GM18505 (cell line): ENCODE results near the gene CARS1.

ENCODE experiments used
- ATAC-seq: cut with Tn5 transposase; IDR thresholded peaks from one replicate; pipeline ENCODE4 v1.9.1; 2021; ENCODE audit not compliant: unreplicated experiment
- POLR2A ChIP-seq: IDR thresholded peaks from 4 replicates; pipeline ENCODE4 v1.6.1; 2011; ENCODE audit warnings: borderline replicate concordance; ENCODE audit not compliant: insufficient read depth, insufficient read length; ENCODE audit errors: extremely low read depth

The CARS1 gene

GRCh38 chr11:2990617-2991451, 66.4 kb downstream of the CARS1 start:
- no peak for TF ChIP-seq POLR2A
- ATAC-seq, result no peak

- TF ChIP-seq POLR2A, result no peak
Observed at GRCh38 chr11:2989551-2989950, 67.7 kb downstream of the CARS1 start.

GRCh38 chr11:2989006-2989405, 68.2 kb downstream of the CARS1 start:
- ATAC-seq, result no peak
- TF ChIP-seq POLR2A, result no peak

More at GRCh38 chr11:2989551-2989950, 67.7 kb downstream of the CARS1 start:
- no peak for ATAC-seq

DNA sequence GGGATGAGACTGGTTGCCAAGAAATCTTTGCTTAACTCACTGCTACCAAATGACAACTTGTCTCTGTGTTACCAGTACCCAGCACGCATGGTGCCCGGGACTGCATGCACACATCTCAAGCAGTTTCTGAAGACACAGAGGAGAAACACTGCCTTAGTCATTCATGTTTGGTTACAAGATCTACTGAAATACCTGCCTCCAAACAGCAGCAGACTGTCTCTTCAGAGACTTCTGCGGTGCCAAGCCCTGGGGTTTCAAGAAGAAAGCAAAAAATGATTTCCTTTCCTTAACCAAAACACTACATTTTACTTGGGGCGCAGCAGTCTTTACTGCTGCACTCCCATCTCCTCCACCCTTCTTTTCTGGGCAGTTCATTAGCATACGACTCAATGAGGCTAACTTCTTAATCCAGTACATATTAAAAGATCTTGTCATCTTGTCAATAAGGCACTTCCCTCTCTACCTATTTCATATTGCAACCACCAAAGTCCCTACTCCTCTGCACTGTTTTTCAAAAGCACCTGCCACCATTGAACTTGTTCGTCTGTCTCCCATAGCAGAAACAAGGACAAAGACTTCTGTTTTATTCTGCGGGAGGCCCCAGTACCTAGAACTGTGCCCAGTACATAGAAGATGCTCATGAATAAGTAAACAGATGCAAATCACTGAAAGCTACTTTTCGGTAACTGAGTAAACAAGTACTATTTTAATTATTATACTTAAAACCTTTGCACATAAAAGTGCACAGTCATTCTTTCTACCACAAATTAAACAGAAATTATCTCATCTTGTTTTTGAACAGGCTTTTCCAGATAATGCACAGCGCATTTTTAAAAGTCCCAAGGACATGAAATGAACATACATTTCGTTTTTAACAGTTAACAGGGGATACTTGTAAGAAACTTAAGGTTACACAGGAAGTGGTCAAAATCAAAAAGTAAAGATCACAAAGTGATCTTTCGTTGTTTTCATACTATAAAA, 69.1 kb downstream of the CARS1 start:
- no peak for TF ChIP-seq POLR2A
- ATAC-seq, result no peak

- no peak for TF ChIP-seq POLR2A
Observed at GRCh38 chr11:2983908-2984307, 73.3 kb downstream of the CARS1 start.

GRCh38 chr11:2982214-2982613, 75.0 kb downstream of the CARS1 start:
- no peak for ATAC-seq
- no peak for TF ChIP-seq POLR2A

More at GRCh38 chr11:2983908-2984307, 73.3 kb downstream of the CARS1 start:
- ATAC-seq, result no peak

DNA sequence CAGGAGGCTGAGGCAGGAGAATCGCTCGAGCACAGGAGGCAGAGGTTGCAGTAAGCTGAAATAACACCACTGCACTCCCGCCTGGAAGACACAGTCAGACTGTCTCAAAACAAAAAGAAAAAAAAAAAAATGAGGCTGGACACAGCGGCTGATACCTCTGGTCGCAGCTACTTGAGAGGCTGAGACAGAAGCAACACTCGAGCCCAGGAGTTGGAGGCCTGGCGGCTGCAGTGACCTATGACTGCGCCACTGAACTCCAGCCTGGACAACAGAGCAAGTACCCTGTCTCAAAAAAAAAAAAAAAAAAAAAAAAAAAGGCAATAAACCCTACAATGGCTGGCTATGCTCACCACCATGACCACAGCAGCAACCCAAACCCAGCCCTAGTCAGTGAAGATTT, 76.1 kb downstream of the CARS1 start:
- no peak for ATAC-seq
- no peak for TF ChIP-seq POLR2A

DNA sequence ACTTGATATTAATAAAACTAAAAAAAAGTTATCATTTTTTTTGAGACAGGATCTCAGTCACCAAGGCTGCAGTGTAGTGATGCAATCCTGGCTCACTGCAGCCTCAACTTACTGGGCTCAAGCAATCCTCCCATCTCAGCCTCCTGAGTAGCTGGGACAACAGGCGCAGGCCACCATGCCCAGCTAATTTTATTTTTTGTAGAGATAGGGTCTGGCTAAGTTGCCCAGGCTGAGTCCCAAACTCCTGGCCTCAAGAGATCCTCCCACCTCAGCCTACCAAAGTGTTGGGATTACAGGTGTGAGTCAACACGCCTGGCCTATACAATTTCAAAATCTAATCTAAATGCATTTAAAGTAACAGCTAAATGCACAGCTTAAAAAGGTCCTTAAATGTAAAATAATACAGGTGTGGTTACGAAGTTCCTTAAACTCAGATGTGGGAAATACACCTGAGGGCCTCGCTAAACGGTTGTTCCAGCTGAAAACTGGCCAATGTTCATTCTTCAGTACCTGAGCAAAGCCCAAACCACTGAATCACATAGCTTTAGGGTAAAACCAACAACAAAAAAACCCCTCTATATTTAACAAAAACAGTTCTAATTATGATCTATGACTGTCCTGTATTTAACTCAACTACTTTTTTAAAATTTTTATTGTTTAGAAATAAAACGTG, 76.9 kb downstream of the CARS1 start:
- ATAC-seq, result no peak
- TF ChIP-seq POLR2A, result no peak

DNA sequence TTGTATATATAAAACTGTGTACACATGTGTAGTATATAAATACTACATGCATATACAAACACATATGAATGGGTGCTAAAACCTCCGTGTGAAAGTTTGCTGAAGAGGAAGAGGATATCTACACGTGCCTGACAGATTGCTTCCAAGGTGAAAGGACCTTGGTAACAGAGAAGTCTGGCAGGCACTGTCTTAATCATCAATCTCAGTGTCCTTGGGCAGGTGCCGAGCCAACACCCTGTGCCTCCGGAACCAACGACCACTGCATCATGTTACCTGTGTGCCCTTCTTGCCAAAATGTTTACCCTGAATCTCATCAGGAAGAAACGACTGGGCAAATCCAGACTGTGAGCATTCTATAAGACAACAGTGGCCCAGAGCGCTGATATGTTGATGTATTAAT, 80.1 kb downstream of the CARS1 start:
- ATAC-seq, result no peak
- no peak for TF ChIP-seq POLR2A

DNA sequence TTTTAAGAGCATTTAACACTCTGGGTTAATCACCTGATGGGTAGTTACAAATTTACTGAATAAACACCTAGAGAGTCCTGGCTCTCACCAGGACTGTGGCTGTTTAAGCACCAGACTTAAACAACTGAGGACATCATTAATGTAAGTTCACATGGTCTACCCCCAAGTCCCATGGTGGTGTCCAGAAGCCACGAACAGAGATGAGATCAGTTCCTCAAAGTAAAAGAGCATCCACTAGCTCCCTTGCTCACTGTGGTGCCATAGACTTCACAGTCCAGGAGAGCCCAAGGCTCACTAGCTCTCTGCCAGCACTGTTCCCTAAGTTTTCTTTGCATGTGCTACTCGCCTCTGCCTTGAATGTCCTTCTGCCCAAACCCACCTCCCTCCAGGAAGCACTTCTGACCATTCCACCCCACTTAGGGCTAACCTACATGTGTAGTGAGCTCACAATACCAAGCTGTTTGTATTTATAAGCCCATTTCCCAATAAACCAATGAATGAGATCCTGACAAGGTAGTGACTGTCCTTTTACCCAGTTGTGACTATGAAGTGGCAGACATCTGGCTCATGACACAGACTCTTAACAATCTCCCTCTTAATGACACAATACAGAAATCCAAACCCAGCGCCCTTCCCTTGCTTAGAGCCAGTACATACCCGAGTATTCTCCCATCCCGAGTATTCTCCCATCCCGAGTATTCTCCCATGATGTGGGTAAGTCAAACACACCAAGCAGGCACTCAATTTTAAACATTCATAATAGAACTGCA, 80.7 kb downstream of the CARS1 start:
- no peak for TF ChIP-seq POLR2A
- no peak for ATAC-seq

DNA sequence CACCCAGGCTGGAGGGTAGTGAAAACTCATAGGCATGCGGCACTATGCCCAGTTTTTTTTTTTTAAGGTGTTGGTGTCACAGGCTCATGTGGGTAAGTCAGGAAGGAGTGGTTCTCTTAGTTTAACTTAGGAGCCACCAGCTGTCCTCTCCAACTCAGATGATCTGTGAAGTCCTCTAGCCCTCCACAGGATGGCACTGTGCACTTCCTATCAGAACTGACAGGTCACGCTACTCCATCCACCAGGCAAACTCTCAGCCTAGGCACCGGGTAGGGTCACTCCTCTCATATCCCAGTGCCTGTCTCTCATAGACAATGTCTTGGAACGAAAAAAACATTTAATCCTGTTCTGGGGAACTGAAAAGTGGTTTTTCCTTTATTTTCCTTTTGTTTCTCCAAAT, 81.6 kb downstream of the CARS1 start:
- ATAC-seq, result no peak

GRCh38 chr11:2974272-2974671, 83.0 kb downstream of the CARS1 start:
- TF ChIP-seq POLR2A, result no peak
- no peak for ATAC-seq

More for the DNA sequence above, 81.6 kb downstream of the CARS1 start:
- no peak for TF ChIP-seq POLR2A
